Fibroblast of mammary gland (primary cell): Measurements from ENCODE around the gene PLEK2.

Experiments used
- DNase-seq: peaks from one replicate; pipeline ENCODE4 v3.0.0-alpha.2; 2010; ENCODE audit warnings: low read depth
- H3K4me3 ChIP-seq: 2 replicates; pipeline ENCODE4 v1.5.1; 2011; ENCODE audit warnings: low read depth, mild to moderate bottlenecking, low read length, moderate library complexity; ENCODE audit not compliant: control insufficient read depth
- TF ChIP-seq, protein P1 (sequence below): conservative IDR thresholded peaks from 2 replicates; pipeline ENCODE4 v1.5.1; 2011; ENCODE audit warnings: low read depth, low read length, inconsistent platforms; ENCODE audit not compliant: control insufficient read depth, insufficient read depth

The PLEK2 gene

DNA sequence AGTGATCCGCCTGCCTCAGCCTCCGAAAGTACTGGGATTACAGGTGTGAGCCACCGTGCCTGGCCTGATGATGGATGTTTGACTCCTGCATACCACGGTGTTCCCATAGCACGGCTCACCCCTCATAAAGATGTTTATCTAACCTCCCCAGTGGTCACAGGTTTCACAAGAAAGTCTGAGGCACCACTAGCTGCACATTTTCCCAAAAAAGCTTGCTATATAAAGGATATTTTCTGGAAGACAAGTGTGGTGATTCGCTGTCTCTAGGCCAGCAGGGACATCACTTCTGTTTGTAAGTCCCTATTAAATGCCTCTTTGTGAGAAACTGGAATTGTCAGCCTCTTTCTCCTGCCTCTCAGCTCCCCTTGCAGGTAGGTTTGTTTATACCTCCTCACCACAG, 18.3 kb downstream of the PLEK2 start:
- no peak for DNase-seq
- TF ChIP-seq, protein P1, sequence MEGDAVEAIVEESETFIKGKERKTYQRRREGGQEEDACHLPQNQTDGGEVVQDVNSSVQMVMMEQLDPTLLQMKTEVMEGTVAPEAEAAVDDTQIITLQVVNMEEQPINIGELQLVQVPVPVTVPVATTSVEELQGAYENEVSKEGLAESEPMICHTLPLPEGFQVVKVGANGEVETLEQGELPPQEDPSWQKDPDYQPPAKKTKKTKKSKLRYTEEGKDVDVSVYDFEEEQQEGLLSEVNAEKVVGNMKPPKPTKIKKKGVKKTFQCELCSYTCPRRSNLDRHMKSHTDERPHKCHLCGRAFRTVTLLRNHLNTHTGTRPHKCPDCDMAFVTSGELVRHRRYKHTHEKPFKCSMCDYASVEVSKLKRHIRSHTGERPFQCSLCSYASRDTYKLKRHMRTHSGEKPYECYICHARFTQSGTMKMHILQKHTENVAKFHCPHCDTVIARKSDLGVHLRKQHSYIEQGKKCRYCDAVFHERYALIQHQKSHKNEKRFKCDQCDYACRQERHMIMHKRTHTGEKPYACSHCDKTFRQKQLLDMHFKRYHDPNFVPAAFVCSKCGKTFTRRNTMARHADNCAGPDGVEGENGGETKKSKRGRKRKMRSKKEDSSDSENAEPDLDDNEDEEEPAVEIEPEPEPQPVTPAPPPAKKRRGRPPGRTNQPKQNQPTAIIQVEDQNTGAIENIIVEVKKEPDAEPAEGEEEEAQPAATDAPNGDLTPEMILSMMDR = no peak
- H3K4me3 ChIP-seq = no peak overlapping the region

DNA sequence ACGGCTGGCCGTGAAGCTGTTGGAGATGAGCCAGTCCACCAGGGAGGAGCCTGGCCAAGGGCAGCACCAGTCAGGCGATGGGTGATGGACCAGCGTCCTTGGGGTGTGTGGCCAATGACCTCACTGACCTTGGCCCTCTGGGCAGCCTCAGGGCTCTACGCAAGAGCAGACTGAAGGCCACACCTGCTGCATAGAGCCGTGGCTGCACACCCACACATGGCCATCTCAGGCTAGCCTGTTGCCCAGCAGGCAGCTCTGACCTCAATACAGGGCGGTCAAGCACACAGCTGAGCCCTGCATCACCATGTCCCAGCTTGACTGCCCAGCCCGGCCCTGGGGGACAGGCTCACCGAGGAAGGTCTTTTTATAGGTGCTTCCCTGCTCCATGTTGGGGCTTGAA, 19.2 kb downstream of the PLEK2 start:
- H3K4me3 ChIP-seq = no peak overlapping the region
- TF ChIP-seq, protein P1 = no peak
- DNase-seq = no peak

DNA sequence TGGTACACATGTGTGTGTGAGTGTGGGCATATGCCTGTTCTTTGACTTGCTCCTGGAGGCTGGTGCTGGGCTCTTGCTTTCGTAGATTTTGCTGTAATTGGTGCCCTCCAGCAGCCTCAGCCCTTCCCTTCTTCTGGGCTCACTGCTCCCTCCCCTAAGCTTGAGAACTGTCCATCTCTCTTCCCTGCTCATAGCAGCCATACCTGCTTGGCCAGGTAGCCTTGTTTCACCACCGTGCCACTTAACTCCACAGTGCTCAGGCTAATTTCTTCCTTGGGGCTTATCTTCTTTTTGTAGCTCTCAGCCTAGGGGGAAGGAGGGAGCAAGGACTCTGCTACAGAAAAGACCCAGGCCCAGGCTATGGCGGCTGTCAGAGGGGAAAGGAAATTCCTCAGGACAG, 19.8 kb downstream of the PLEK2 start:
- no peak overlapping the region for H3K4me3 ChIP-seq
- no peak for DNase-seq
- TF ChIP-seq, protein P1 = no peak

DNA sequence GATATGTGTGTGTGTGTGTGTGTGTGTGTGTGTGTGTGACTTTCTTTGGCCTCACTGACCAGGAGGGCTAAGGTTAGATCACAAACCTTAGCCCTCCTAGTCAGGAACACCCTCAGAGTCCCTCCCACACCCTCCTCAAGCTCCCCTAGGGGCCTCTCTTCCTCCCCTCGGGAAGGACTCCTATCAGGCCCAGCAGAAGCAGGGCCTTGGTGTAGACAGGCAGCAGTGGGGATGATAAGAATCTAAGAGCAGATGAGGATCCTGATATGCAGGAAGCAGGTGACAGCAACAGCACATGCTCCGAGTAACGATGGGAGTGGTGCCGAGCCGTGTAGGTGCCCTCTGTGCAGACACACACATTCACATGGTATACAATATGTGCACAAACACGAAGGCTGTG, 20.7 kb downstream of the PLEK2 start:
- no peak overlapping the region for H3K4me3 ChIP-seq
- DNase-seq = no peak
- TF ChIP-seq, protein P1 = no peak

GRCh38 chr14:67389811-67390534, 22.0 kb downstream of the PLEK2 start:
- no peak for DNase-seq
- no peak overlapping the region for H3K4me3 ChIP-seq
- TF ChIP-seq, protein P1 = no peak

DNA sequence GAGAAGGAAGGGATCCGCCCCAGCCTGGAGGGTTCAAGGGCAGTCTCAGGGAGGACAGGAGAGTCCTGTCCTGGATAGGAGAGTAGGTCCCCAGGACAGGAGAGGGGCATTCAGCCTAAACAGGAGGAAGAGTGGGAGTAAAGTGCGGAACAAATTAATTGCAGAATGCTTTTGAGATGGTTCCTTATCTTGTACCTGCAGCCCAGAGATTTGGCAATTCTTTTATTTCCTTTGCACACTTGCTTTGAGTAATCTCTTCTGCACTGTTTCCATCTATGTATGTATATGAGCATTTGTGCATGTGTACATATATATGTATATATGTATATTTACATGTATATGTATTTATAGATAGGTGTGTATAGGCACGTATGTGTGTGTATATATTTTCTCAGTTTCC, 22.7 kb downstream of the PLEK2 start:
- TF ChIP-seq, protein P1 = no peak
- H3K4me3 ChIP-seq = no peak overlapping the region
- DNase-seq = no peak

GRCh38 chr14:67387195-67387594, 24.8 kb downstream of the PLEK2 start:
- no peak overlapping the region for H3K4me3 ChIP-seq
- TF ChIP-seq, protein P1 = no peak
- DNase-seq = peak; percentile 49
